OCI-LY3 (cell line): Measurements from ENCODE around the gene OPN3.

ENCODE experiments used
- H2AFZ ChIP-seq: fragments of 200-600, 300-600 bp; shearing (Covaris generic); 2 replicates; pipeline ENCODE4 v1.6.0; 2014; ENCODE audit warnings: antibody characterized with exemption, low read depth, low read length
- H3K27ac ChIP-seq: fragments of 200-600, 300-600 bp; sonication (generic); 2 replicates; pipeline ENCODE4 v1.5.1; 2014; ENCODE audit warnings: mild to moderate bottlenecking, low read length, moderate library complexity, mixed read lengths
- H3K27me3 ChIP-seq: fragments of 200-600, 300-600 bp; sonication (generic); 2 replicates; pipeline ENCODE4 v1.6.1; 2014; ENCODE audit warnings: low read depth, low read length, mixed read lengths
- H3K36me3 ChIP-seq: fragments of 200-600, 300-600 bp; sonication (generic); replicated peaks from 2 replicates; pipeline ENCODE3; 2014; ENCODE audit warnings: low read depth, low read length, mixed read lengths
- H3K4me1 ChIP-seq: fragments of 300-600, 200-600 bp; sonication (generic); 2 replicates; pipeline ENCODE4 v1.6.1; 2014; ENCODE audit warnings: low read length, mixed read lengths
- H3K4me2 ChIP-seq: fragments of 200-600, 300-600 bp; sonication (generic); 2 replicates; pipeline ENCODE4 v1.6.1; 2014; ENCODE audit warnings: low read length, mixed read lengths
- H3K4me3 ChIP-seq: fragments of 300-600, 200-600 bp; sonication (generic); 2 replicates; pipeline ENCODE4 v1.5.1; 2014; ENCODE audit warnings: antibody characterized with exemption, mild to moderate bottlenecking, low read length, moderate library complexity
- H3K79me2 ChIP-seq: fragments of 300-600, 200-600 bp; shearing (Covaris generic); 2 replicates; pipeline ENCODE4 v1.6.1; 2014; ENCODE audit warnings: mild to moderate bottlenecking, low read length, mixed read lengths
- H3K9ac ChIP-seq: fragments of 300-600, 200-600 bp; shearing (Covaris generic); 2 replicates; pipeline ENCODE4 v1.6.0; 2014; ENCODE audit warnings: mild to moderate bottlenecking, low read length, moderate library complexity
- H3K9me3 ChIP-seq: fragments of 200-600, 300-600 bp; shearing (Covaris generic); 2 replicates; pipeline ENCODE4 v1.6.1; 2014; ENCODE audit warnings: low read length, mixed read lengths; ENCODE audit not compliant: insufficient read depth
- H4K20me1 ChIP-seq: fragments of 200-600, 300-600 bp; sonication (generic); 2 replicates; pipeline ENCODE4 v1.6.1; 2016; ENCODE audit warnings: low read length, mixed read lengths; ENCODE audit not compliant: insufficient read depth
- CTCF ChIP-seq: fragments of 200-600, 300-600 bp; sonication (generic); IDR thresholded peaks from 2 replicates; pipeline ENCODE4 v1.5.1; 2014; ENCODE audit warnings: antibody characterized with exemption, low read length, low read depth
- EZH2phosphoT487 ChIP-seq: fragments of 200-600 bp; shearing (Covaris generic); IDR thresholded peaks from 2 replicates; pipeline ENCODE4 v1.6.1; 2018; ENCODE audit warnings: antibody characterized with exemption, mixed run types, low read depth

Gene OPN3

GRCh38 chr1:241574154-241574553 lies 66.0 kb downstream of the OPN3 start:
- H3K27ac ChIP-seq: no peak overlapping the region
- H3K4me2 ChIP-seq: no peak overlapping the region
- H4K20me1 ChIP-seq: no peaks in the 10 kb centered on the region
- no peak overlapping the region for H3K4me3 ChIP-seq
- TF ChIP-seq CTCF (no peak), EZH2phosphoT487 (no peak)
- H3K9me3 ChIP-seq: no peaks in the 10 kb centered on the region
- H3K79me2 ChIP-seq: no peaks in the 10 kb centered on the region
- H3K27me3 ChIP-seq: no peaks in the 10 kb centered on the region
- no peak overlapping the region for H2AFZ ChIP-seq
- H3K36me3 ChIP-seq: peaks cover 10% of the 10 kb centered on the region
- H3K9ac ChIP-seq: no peak overlapping the region
- H3K4me1 ChIP-seq: no peaks in the 10 kb centered on the region

- H3K27me3 ChIP-seq: no peaks in the 10 kb centered on the region
- H3K9me3 ChIP-seq: no peaks in the 10 kb centered on the region
- H2AFZ ChIP-seq: no peak overlapping the region
- H3K4me2 ChIP-seq: no peak overlapping the region
- H3K36me3 ChIP-seq: no peaks in the 10 kb centered on the region
- no peak overlapping the region for H3K27ac ChIP-seq
- H3K9ac ChIP-seq: no peak overlapping the region
- H3K79me2 ChIP-seq: no peaks in the 10 kb centered on the region
- H3K4me3 ChIP-seq: no peak overlapping the region
- TF ChIP-seq CTCF (no peak), EZH2phosphoT487 (no peak)
- no peaks in the 10 kb centered on the region for H4K20me1 ChIP-seq
- H3K4me1 ChIP-seq: no peaks in the 10 kb centered on the region
Observed at GRCh38 chr1:241569848-241570247, 70.3 kb downstream of the OPN3 start.

GRCh38 chr1:241560849-241561187 lies 79.4 kb downstream of the OPN3 start:
- TF ChIP-seq EZH2phosphoT487: no peak
- TF ChIP-seq CTCF: no peak
- no peaks in the 10 kb centered on the region for H3K27me3 ChIP-seq
- H3K9me3 ChIP-seq: no peaks in the 10 kb centered on the region
- H3K27ac ChIP-seq: no peak overlapping the region
- H4K20me1 ChIP-seq: no peaks in the 10 kb centered on the region
- H3K4me1 ChIP-seq: no peaks in the 10 kb centered on the region
- no peak overlapping the region for H3K4me2 ChIP-seq
- H3K9ac ChIP-seq: no peak overlapping the region
- no peaks in the 10 kb centered on the region for H3K36me3 ChIP-seq
- H3K4me3 ChIP-seq: no peak overlapping the region
- no peak overlapping the region for H2AFZ ChIP-seq
- H3K79me2 ChIP-seq: no peaks in the 10 kb centered on the region

- Histone ChIP-seq H2AFZ (no peak overlapping the region), H4K20me1 (no peaks in the 10 kb centered on the region), H3K27me3 (no peaks in the 10 kb centered on the region), H3K9me3 (no peaks in the 10 kb centered on the region), H3K27ac (no peak overlapping the region), H3K36me3 (no peaks in the 10 kb centered on the region), H3K79me2 (no peaks in the 10 kb centered on the region), H3K4me3 (no peak overlapping the region), H3K4me1 (no peaks in the 10 kb centered on the region), H3K4me2 (no peak overlapping the region), H3K9ac (no peak overlapping the region)
- no peak for TF ChIP-seq CTCF
- TF ChIP-seq EZH2phosphoT487: no peak
Observed at GRCh38 chr1:241560146-241560848, 79.9 kb downstream of the OPN3 start.
